NCI-H146 treated with DMSO at 0.1 percent for 48 hours (cell line): ENCODE data around the gene AGAP1.

Experiments used
- DNase-seq: peaks from one replicate; lab custom pipeline; 2025; ENCODE audit not compliant: unreplicated experiment; lab: John Stamatoyannopoulos, UW

AGAP1 gene

DNA sequence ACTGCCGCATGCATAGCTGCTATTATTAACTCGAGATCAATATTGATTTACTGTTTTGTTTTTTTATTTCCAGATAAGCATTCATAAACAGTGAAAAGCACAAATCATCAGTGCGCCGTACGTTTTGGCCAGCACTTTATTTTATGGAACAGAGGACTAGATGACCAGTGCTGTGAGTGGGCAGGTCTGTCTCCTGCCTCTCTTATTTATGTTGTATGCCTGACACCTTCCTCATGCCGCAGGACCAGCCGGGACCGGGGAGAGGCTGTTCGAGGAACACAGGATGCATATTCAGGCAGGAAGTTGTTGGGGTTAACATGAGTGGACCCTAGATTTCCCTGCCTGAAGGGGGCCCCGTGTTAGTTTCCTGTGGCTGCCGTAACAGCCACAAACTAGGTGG lies 72.6 kb downstream of the AGAP1 start:
- DNase-seq = no peak

DNA sequence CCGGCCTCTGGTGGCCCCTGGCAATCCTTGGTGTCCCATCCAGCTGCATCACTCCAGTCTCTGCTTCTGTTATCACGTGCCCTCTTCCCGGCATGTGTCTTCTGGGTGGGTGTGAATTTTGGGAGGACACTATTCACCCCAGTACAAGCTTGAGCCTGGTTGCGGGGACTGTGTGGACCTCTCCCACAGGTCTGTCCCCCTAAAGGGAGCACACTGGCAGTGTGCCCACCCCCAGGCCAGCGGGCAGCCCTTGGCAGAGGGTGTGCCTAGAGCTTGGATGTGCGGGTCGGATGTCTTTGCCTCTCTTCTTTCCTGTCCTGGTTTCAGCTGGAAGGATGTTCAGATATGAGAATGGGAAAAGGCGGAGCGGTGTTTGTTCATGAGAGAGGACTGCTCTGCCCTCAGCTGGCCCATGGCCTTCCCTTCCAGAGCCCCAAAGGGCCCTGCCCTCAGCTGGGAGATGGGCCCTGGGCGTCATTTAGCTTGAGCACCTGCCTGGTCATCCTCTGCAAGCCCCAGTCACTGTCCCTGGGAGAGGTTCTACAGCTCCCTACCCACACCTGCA lies 73.2 kb downstream of the AGAP1 start:
- no peak for DNase-seq

GRCh38 chr2:235567842-235568241 lies 74.0 kb downstream of the AGAP1 start:
- DNase-seq = no peak

DNA sequence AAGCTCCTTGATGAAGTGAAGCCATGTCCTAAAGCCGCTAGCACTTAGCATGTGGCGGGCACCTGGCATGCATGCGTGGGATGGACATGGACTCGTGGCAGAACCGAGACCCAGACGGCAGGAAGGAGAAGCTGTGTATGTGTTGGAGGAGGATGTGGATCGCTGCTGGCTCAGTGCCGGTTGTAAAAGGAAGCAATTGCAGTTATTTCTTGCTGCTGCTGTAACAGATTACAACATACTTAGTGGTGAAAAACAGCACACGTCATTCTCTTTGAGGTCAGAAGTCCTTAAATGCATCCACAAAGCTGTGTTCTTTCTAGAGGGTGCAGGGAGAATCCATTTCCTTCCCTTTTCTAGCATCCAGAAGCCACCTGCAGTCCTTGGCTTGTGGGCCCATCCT lies 74.6 kb downstream of the AGAP1 start:
- no peak for DNase-seq

DNA sequence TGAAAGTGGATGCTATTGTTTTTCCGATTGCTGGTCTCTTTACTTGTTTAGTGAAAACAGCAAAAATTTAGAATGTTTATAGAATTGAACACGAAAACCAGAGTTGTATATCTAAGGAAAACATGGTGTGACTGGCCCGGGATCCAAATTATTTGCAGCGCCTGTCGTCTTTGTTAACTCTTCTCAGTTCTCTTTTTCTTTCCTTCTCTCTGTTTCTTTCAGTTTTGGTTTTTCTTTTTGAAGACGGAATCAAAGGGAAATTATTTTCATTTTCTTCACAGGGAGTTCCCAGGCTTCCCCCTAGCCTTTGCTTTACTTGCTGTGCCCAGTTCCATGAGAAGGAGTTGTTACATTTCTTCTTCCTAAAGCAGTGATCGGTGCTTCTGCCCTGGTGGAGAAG lies 76.0 kb downstream of the AGAP1 start:
- no peak for DNase-seq

GRCh38 chr2:235570256-235570655 lies 76.4 kb downstream of the AGAP1 start:
- DNase-seq = no peak

- no peak for DNase-seq
Measured at GRCh38 chr2:235570966-235571692, 77.3 kb downstream of the AGAP1 start.

GRCh38 chr2:235572592-235572991 lies 78.7 kb downstream of the AGAP1 start:
- no peak for DNase-seq

DNA sequence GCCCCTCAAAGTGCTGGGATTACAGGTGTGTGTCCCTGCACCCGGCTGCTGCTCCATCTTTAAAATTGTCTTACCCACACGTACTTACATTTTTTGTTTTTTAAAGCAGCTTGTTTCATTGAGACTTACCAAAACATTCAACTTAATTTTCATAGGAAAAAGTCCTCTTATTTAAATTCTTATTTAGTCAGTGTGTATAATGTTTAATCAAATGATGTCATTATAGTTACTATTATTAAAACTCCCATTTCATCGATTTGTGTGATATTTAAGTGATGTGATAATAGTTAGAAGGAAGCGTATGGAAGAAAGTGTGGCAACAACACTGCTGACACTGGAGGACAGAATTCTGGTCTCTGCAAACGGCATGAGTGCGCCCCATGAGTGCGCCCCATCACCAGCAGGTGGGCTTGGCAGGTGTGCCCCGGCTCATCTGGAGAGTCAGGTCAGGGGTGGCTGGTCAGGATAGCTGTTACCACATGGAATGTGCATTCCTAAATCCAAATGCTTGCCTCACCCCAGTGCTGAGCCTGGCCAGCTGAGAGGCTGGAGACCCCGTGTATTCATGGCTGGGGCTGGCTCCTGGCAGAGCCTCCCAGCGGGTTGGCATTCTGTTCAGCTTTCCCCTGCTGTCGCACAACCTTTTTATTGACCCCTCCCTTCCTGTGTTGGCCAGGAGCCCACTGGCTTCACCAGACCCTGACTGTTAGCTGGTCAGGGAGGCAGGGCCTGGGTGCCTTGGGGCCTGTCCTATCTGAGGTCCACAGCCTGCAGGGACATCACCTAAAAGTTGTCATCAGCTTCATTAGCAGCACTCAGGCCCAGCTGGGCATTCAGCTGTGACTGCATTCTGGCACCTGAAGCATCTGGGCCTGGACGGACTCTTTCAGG lies 79.7 kb downstream of the AGAP1 start:
- no peak for DNase-seq

GRCh38 chr2:235575431-235575830 lies 81.6 kb downstream of the AGAP1 start:
- DNase-seq = no peak

GRCh38 chr2:235575904-235576303 lies 82.1 kb downstream of the AGAP1 start:
- no peak for DNase-seq

DNA sequence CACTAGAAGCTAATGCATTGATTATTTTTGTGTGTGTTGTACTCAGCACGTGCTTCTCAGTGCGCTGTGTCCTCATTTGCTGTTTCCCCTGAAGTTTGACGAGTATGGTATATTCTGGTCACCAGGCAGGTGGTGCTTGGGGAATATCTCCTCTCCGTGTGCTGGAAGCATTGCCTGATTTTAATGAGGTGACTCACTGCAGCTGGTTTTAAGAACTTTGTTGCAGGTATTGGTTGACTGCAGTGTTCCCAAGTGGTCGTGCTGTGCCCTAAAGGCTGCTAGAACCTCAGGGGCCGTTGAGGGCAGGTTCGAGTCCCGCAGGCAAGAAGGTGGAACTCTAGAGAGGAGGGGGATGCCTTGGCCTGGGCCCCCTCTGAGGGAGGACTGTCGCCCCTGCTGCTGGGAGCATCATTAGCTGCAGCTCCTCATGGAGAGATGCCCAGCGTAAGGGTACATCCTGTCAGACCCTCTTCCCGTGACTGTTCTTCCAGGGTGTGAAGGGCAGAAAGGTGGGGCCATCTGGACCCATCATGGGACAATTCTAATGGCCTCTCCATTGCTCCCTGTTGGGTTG lies 82.6 kb downstream of the AGAP1 start:
- DNase-seq = no peak

DNA sequence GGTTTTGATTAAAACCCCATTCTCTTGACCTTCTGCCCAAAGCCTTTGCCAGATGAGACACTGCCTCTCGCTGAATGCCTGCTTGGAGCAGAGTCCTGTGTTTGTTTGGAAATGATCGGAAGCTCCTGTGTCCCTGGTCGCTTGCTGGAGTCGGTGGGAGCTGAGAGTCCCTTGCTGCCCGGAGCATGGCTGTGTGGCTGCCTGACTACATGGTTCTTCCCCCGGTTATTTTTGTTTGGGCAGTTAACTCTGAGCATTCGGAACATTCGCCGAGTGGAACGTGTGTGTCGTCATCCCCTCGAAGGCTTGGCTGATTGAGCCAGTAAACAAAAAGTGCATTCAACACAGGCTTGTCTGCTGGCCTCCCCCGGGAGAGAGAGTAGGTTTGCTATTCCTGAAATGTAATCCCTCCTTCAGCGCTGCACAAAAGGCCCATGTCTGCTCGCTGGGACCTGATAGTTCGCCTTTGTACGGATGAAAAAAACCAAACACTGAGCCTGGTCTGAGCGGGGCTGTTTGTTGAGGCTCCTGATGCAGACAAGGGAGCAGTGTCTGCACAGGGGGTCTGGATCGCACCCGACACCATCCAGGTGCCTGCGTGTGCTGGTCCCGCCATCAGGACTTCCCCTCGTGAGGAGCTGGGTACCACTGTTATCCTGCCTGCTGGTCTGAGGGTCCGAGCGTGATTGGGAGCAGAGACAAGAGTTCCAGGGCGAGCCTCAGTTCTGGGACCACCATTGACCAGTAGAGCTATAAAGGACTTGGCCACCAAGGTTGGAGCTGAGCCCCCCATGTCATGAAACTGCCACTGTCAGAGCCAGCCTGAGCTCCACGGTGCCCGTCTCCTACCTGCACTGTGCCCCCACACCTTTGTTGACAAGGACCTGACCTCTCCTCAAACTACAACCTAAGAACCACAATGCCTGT lies 83.8 kb downstream of the AGAP1 start:
- DNase-seq = no peak

DNA sequence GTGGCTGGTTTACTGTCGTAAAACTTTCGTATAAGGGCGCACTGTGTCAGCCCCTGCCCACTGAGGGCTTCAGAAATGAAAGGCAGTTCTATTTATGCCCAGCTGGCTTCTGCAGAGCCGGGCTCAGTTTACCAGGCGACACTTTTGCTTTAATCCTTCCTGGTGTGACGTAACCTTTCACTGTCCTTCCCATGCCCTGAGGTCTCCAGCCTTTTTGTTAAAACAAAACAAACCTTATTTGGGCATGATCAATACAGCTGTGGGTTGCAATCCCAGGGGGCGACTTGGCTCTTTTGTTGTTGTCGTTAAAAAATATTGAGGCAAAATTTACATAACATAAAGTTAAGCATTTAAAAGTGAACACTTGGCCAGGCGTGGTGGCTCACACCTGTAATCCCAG lies 85.3 kb downstream of the AGAP1 start:
- no peak for DNase-seq

DNA sequence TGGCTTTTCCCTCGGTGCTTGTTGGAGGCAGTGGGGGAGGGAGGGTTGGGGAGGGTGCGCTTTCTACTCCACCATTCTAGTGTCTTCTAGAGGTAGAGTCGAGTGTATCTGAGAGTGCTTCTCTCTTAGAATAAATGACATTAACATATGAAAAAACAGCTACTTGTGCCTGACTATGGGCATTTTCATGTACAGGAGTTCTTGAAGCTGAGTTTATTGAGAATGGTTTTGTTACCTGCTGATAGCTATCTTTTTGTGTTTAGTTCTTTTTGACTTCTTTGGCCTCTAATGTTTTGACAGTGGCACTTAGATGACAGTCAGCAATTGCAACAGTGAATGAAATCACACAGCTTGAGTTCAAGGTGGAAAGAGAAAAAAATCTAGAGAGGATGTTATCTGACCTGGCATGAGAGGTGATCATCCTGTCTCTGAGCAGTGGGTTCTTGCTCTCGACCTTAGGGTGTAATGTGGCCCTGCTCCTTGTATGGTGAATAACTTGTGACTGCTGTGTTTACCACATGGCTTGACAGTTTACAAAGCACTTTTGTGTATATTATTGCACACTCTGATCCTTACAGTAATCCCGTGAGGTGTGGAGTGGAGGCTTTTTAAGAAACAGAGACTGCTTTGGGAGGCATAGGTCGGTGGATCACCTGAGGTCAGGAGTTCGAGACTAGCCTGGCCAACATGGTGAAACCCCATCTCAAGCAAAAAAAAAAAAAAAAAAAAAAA lies 86.7 kb downstream of the AGAP1 start:
- DNase-seq = no peak

DNA sequence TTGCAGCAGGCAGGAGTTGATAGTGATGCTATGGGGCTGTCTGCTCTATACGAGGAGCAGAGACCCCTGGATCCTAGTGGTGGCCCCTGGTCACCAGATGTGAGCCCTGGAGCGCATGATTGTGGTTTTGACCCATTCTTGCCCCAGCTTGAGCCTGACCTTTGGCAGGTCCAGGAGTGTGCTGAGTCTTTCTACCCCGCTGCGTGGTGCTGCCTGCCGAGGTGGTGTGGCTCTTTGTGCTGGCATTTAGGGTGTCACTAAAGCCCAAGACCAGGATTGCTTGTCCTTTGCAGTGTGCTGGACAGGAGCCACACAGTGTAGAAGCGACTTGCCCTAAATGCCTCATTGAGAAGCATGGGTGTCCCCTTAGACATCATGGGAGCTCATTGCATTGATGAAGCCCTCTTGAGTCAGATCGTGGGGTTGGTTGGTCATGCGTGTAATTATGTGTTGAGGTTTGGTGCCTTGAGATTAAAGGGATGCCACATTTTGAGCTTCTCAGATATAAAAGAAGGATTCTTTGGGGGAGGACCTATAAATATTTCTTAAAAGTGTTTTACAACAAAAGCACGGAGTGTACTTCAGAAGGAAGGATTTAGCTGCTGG lies 88.3 kb downstream of the AGAP1 start:
- no peak for DNase-seq

- no peak for DNase-seq
Measured at GRCh38 chr2:235582729-235583128, 88.9 kb downstream of the AGAP1 start.

- no peak for DNase-seq
Measured at GRCh38 chr2:235583144-235583543, 89.3 kb downstream of the AGAP1 start.

DNA sequence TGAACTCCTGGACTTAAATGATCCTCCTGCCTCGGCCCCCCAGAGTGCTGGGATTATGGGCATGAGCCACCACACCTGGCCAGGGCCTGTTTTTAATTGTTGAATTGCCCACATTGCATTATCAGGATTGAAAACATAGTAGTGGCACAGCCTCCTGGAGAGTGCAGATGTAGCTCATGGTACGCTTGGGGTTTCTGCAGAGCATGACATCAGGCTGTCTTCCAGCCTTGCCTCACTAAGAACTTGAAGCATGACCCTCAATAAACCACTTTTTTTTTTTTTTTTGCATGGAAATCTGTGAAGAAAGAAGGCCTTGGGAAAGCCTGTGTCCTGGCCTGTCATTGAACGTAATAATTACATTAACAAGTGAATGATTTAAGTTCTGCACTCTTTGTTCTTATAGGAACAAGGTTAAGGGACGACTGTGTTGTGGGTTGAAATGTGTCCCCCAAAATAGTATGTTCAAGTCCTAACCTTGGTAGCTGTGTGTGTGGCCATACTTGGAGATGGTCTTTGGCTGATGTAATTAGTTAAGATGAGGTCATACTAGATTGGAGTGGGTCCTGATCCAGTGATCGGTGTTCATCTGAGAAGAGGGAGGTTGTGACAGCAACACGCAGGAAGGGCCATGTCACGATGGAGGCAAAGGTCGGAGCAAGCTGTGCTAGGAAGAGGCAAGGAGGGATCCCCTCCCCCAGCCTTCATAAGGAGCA lies 90.2 kb downstream of the AGAP1 start:
- DNase-seq = no peak
